ENCODE measurements around the gene NHS. TPM values are rescaled to one million over a fixed set of nuclear protein-coding genes. Genes with fewer than 3 reads are reported as not detected.

NHS gene
- total RNA-seq, 1 donor from 2014 or later, result 27.8 TPM

GRCh38 chrX:17559728-17560379 lies 184.9 kb downstream of the NHS start:
- H3K27ac Mint-ChIP-seq, result peak overlapping the region; percentile 34
- no peaks in the 10 kb centered on the region for H3K9me3 Mint-ChIP-seq
- H3K4me1 Mint-ChIP-seq (ENCODE audit: unreplicated experiment), result peaks cover 41% of the 10 kb centered on the region
- no peaks in the 10 kb centered on the region for H3K36me3 Mint-ChIP-seq
- no peak for DNase-seq (ENCODE audit: extremely low spot score, unreplicated experiment)
- TF ChIP-seq, protein P1, sequence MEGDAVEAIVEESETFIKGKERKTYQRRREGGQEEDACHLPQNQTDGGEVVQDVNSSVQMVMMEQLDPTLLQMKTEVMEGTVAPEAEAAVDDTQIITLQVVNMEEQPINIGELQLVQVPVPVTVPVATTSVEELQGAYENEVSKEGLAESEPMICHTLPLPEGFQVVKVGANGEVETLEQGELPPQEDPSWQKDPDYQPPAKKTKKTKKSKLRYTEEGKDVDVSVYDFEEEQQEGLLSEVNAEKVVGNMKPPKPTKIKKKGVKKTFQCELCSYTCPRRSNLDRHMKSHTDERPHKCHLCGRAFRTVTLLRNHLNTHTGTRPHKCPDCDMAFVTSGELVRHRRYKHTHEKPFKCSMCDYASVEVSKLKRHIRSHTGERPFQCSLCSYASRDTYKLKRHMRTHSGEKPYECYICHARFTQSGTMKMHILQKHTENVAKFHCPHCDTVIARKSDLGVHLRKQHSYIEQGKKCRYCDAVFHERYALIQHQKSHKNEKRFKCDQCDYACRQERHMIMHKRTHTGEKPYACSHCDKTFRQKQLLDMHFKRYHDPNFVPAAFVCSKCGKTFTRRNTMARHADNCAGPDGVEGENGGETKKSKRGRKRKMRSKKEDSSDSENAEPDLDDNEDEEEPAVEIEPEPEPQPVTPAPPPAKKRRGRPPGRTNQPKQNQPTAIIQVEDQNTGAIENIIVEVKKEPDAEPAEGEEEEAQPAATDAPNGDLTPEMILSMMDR (conservative IDR thresholded peaks at IDR 0.05), result no peak
- H3K27me3 Mint-ChIP-seq, result peaks cover 4% of the 10 kb centered on the region
- peak overlapping the region; percentile 33 for H3K4me3 Mint-ChIP-seq

- Mint-ChIP-seq H3K27me3 (peaks cover 4% of the 10 kb centered on the region), H3K9me3 (no peaks in the 10 kb centered on the region), H3K27ac (peak overlapping the region; percentile 34), H3K36me3 (no peaks in the 10 kb centered on the region), H3K4me1 (ENCODE audit: unreplicated experiment) (peaks cover 36% of the 10 kb centered on the region), H3K4me3 (peak overlapping the region; percentile 33)
- TF ChIP-seq, protein P1 (conservative IDR thresholded peaks at IDR 0.05), result no peak
- DNase-seq (ENCODE audit: extremely low spot score, unreplicated experiment), result no peak
Measured at GRCh38 chrX:17560385-17560784, 185.4 kb downstream of the NHS start.

DNA sequence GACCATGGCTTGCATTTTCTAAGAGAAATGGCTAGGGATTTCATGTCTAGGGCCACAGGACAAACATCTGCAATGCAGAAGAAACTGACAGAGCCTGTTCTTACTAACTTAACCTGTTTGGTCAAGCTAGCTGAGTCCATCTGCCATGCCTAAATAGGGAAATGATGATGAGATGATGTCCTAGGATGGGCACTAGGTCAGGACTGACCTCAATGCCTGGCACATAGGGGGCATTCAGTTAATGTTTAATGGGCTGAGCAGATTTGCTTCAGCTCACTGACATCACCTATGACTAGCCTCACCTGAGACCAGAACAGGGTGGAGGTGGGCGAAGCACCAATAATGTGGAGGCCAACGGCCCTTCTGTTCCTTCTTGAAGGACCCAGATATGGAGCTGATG lies 188.1 kb downstream of the NHS start:
- no peak overlapping the region for H3K27ac Mint-ChIP-seq
- no peak for DNase-seq (ENCODE audit: extremely low spot score, unreplicated experiment)
- TF ChIP-seq, protein P1 (conservative IDR thresholded peaks at IDR 0.05), result no peak
- H3K9me3 Mint-ChIP-seq, result no peaks in the 10 kb centered on the region
- no peak overlapping the region for H3K4me3 Mint-ChIP-seq
- no peaks in the 10 kb centered on the region for H3K36me3 Mint-ChIP-seq
- peaks cover 4% of the 10 kb centered on the region for H3K27me3 Mint-ChIP-seq
- H3K4me1 Mint-ChIP-seq (ENCODE audit: unreplicated experiment), result peaks cover 43% of the 10 kb centered on the region

GRCh38 chrX:17563515-17563914 lies 188.5 kb downstream of the NHS start:
- Mint-ChIP-seq H3K27me3 (peaks cover 4% of the 10 kb centered on the region), H3K27ac (no peak overlapping the region), H3K4me1 (ENCODE audit: unreplicated experiment) (peaks cover 44% of the 10 kb centered on the region), H3K9me3 (no peaks in the 10 kb centered on the region), H3K36me3 (no peaks in the 10 kb centered on the region), H3K4me3 (no peak overlapping the region)
- TF ChIP-seq, protein P1 (conservative IDR thresholded peaks at IDR 0.05), result no peak
- DNase-seq (ENCODE audit: extremely low spot score, unreplicated experiment), result no peak

DNA sequence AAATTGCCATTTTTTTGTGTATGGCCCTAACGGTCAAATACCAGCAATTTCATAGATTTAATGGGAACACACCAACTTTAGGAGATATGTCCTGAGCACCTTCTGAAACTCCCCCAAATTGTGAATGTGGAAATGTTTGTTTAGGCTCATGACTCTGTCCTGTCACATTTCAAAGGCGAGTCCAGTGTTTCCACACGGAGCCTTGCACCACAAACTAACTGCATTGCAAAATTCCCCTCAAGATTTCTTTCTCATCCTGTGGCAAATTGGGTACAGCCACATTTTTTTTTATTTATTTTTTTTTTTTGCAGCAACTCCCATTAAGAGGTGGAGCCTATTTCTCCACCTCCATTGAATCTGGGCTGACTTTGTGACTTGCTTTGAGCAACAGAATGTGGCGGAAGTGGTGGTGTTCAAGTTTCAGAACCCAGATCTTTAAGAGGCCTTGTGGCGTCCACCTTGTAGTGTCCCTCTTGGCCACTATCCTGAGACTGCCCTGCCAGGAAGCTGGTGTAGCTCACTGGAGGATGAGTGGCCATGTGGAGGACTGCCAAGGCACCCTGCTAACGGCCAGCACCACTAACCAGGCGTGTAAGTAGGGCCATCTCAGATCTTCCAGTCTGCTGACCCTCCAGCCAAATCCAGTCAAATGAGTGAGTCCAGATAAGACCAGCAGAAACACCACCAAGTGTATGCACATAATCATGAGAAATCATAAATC lies 189.8 kb downstream of the NHS start:
- TF ChIP-seq, protein P1 (conservative IDR thresholded peaks at IDR 0.05), result no peak
- peaks cover 4% of the 10 kb centered on the region for H3K27me3 Mint-ChIP-seq
- H3K9me3 Mint-ChIP-seq, result no peaks in the 10 kb centered on the region
- H3K4me1 Mint-ChIP-seq (ENCODE audit: unreplicated experiment), result peaks cover 33% of the 10 kb centered on the region
- no peak for DNase-seq (ENCODE audit: extremely low spot score, unreplicated experiment)
- H3K4me3 Mint-ChIP-seq, result no peak overlapping the region
- H3K27ac Mint-ChIP-seq, result no peak overlapping the region
- no peaks in the 10 kb centered on the region for H3K36me3 Mint-ChIP-seq

Measured in type B pancreatic cell (in vitro differentiated cells).